ENCODE measurements around the gene TTC21B. TPM values are rescaled to one million over a fixed set of nuclear protein-coding genes. Genes with fewer than 3 reads are reported as not detected.

The TTC21B gene
- total and polyA plus RNA-seq, 2 of the 8 experiments (the other 6 are each of a cell fraction or from before 2014, with no cell fraction given) = 6.9 to 20.8 TPM

- H3K9me3 ChIP-seq (ENCODE audit: insufficient read depth in 2 of 2, low read depth in 1 of 2, low read length in 1 of 2) = no peaks in the 10 kb centered on the region
- TF ChIP-seq CHD1 (IDR thresholded peaks at IDR 0.05; ENCODE audit: low read depth, low read length) (no peak), NRF1 (IDR thresholded peaks at IDR 0.05; ENCODE audit: low read depth, low read length) (no peak), CREB1 (IDR thresholded peaks at IDR 0.05) (no peak), TAF7 (optimal IDR thresholded peaks at IDR 0.05; ENCODE audit: borderline replicate concordance, low read depth, low read length) (no peak), BRCA1 (IDR thresholded peaks at IDR 0.05; ENCODE audit: low read depth, low read length) (no peak), POLR2AphosphoS5 (IDR thresholded peaks at IDR 0.05; ENCODE audit: low read depth, low read length) (no peak), CTCF (IDR thresholded peaks at IDR 0.05; ENCODE audit: control extremely low read depth in 1 of 3, insufficient read depth in 1 of 3, low read depth in 1 of 3, low read length in 3 of 3) (no peak), MAFK (IDR thresholded peaks at IDR 0.05; ENCODE audit: low read depth, low read length) (no peak), CBX5 (IDR thresholded peaks at IDR 0.05; ENCODE audit: low read depth, low read length) (no peak), ATF3 (IDR thresholded peaks at IDR 0.05; ENCODE audit: insufficient read depth, low read depth, low read length) (no peak)
Measured at GRCh38 chr2:165901620-165902298, 51.8 kb downstream of the TTC21B start.

More at GRCh38 chr2:165901620-165902298, 51.8 kb downstream of the TTC21B start:
- H3K14ac ChIP-seq (ENCODE audit: insufficient read length) = no peak overlapping the region
- CTCF ChIA-PET (ENCODE audit: partially characterized antibody) = interaction anchor here (0.6 kb wide), 1 partner anchor 1970 kb away, joined by 4 read pairs; no protein-coding TSS in a partner anchor
- no peak overlapping the region for H2BK5ac ChIP-seq (ENCODE audit: low read depth, low read length)
- no peak overlapping the region for H4K5ac ChIP-seq (ENCODE audit: insufficient read length, low read depth, low read length)
- WGBS, 2 experiments (ENCODE audit: extremely low coverage in 1 of 2, insufficient coverage in 1 of 2, insufficient read length in 1 of 2, insufficient replicate concordance in 2 of 2, low coverage in 1 of 2, low lambda C conversion rate in 2 of 2, missing lambda C conversion rate in 1 of 2) = 96% methylated on average over 7 of the region's 7 CpGs; no CpG with 5 or more reads in 1 of the 2 experiments
- H3K79me2 ChIP-seq (ENCODE audit: control insufficient read depth in 1 of 2, insufficient read depth in 2 of 2, low read length in 2 of 2) = no peaks in the 10 kb centered on the region
- H2BK12ac ChIP-seq (ENCODE audit: low read depth, low read length) = no peak overlapping the region
- no peak overlapping the region for H2BK120ac ChIP-seq (replicated peaks; ENCODE audit: low read depth, low read length)
- H3K56ac ChIP-seq (replicated peaks; ENCODE audit: insufficient read length, low read depth, low read length) = no peak overlapping the region
- no peak overlapping the region for H2AK5ac ChIP-seq (ENCODE audit: low read depth, low read length)
- no peaks in the 10 kb centered on the region for H3K4me1 ChIP-seq (replicated peaks in 1 of 4; ENCODE audit: control insufficient read depth in 3 of 4, insufficient read depth in 4 of 4, low read length in 3 of 4)
- no peak overlapping the region for H3K4me2 ChIP-seq (ENCODE audit: insufficient read depth in 1 of 2, low read depth in 2 of 2, low read length in 2 of 2)
- H2BK15ac ChIP-seq (ENCODE audit: low read length) = no peak overlapping the region
- no peak overlapping the region for H3K4me3 ChIP-seq (ENCODE audit: extremely low read depth in 1 of 4, insufficient read depth in 2 of 4, low read depth in 3 of 4, low read length in 4 of 4)
- POLR2A ChIA-PET (ENCODE audit: partially characterized antibody) = interaction anchor here (1.1 kb wide), 1 partner anchor 11 kb away, joined by 5 read pairs; no protein-coding TSS in a partner anchor
- FAIRE-seq = no peak
- no peak overlapping the region for H4K91ac ChIP-seq (replicated peaks; ENCODE audit: insufficient read length, low read length)
- H3K23me2 ChIP-seq (ENCODE audit: low read depth, low read length) = no peaks in the 10 kb centered on the region
- no peak overlapping the region for H3K23ac ChIP-seq (ENCODE audit: insufficient read length)
- no peak overlapping the region for H2AFZ ChIP-seq (ENCODE audit: low read length)
- peaks cover 0 to 62% (median 10%) of the 10 kb centered on the region in 4 experiments; a peak in 5 of 8 replicates for H3K36me3 ChIP-seq (ENCODE audit: control insufficient read depth in 2 of 4, insufficient read depth in 4 of 4, low read length in 3 of 4)
- no peak overlapping the region for H3K27ac ChIP-seq (ENCODE audit: low read depth, low read length)
- H4K20me1 ChIP-seq (replicated peaks in 1 of 2; ENCODE audit: control insufficient read depth in 1 of 2, insufficient read depth in 2 of 2, low read length in 2 of 2) = no peaks in the 10 kb centered on the region
- DNase-seq (ENCODE audit: low read depth in 1 of 2, low spot score in 2 of 2) = no peak
- H3K4ac ChIP-seq (replicated peaks; ENCODE audit: insufficient read length, low read depth, low read length) = no peak overlapping the region
- no peaks in the 10 kb centered on the region for H3K27me3 ChIP-seq (replicated peaks in 1 of 4; ENCODE audit: control insufficient read depth in 3 of 4, extremely low read depth in 1 of 4, insufficient read depth in 3 of 4, low read length in 3 of 4)
- H3K18ac ChIP-seq (ENCODE audit: extremely low read depth, low read length) = no peak overlapping the region
- H2BK20ac ChIP-seq (ENCODE audit: low read length) = no peak overlapping the region
- H3K9ac ChIP-seq (replicated peaks in 1 of 4; ENCODE audit: extremely low read depth in 1 of 4, low read depth in 3 of 4, low read length in 3 of 4) = no peak overlapping the region
- H3K79me1 ChIP-seq (ENCODE audit: low read depth, low read length) = no peaks in the 10 kb centered on the region
- H4K8ac ChIP-seq (ENCODE audit: extremely low read depth, insufficient read depth, low read length) = no peak overlapping the region
